Neutrophil (primary cell): Measurements from ENCODE around the gene TRPM3.
"Not testable (repeated sequence)": the region's sequence is repeated elsewhere in the genome, so short reads cannot be mapped to it uniquely, and the experiment has no call there.

Experiments used
- H3K27ac ChIP-seq: fragments of 200-600 bp; sonication (generic); 2 replicates; pipeline ENCODE4 v1.5.1; 2016; ENCODE audit warnings: mild to moderate bottlenecking, moderate library complexity
- H3K27me3 ChIP-seq: fragments of 200-600 bp; sonication (generic); 2 replicates; pipeline ENCODE4 v1.6.0; 2016; ENCODE audit warnings: mild to moderate bottlenecking
- H3K36me3 ChIP-seq: fragments of 200-600 bp; sonication (generic); 2 replicates; pipeline ENCODE4 v1.5.1; 2017
- H3K4me1 ChIP-seq, 2 experiments: fragments of 200-600 bp in 1 of 2; sonication (generic) in 1 of 2; 1 replicate in 1 of 2; 2 replicates in 1 of 2; pipeline versions ENCODE4 v1.5.1 to v1.6.1; 2013 to 2016; ENCODE audit warnings: low read depth in 1 of 2, low read length in 1 of 2, mild to moderate bottlenecking in 1 of 2, moderate library complexity in 1 of 2; ENCODE audit not compliant: control insufficient read depth in 1 of 2, insufficient read depth in 1 of 2
- H3K4me3 ChIP-seq, 2 experiments: fragments of 200-600 bp in 1 of 2; sonication (generic) in 1 of 2; 1 replicate in 1 of 2; 2 replicates in 1 of 2; pipeline ENCODE4 v1.5.1; 2013 to 2016; ENCODE audit warnings: low read depth in 1 of 2, low read length in 1 of 2, mild to moderate bottlenecking in 1 of 2, moderate library complexity in 1 of 2
- H3K9me3 ChIP-seq: fragments of 200-600 bp; sonication (generic); 2 replicates; pipeline ENCODE4 v1.5.1; 2016
- CTCF ChIP-seq: fragments of 200-600 bp; sonication (generic); IDR thresholded peaks from 2 replicates; pipeline ENCODE4 v1.5.1; 2016; ENCODE audit warnings: antibody characterized with exemption

Gene TRPM3

DNA sequence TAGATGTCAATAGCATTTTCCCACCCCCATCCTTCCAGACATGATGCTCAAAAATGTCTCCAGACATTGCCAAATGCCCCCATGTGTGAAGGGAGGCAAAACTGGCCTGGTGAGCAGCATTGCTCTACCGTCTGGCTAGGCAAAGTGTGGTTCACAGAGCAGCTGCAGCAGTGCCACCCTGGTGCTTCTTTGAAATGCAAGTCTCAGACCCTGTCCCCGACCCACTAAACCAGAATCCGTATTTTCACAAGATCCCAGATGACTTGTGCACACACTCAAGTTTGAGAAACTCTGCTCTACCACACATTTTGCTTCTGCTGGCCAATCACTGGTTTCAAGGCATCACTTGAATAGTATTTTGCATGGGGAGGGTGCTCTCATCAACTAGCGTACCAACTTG is 480.4 kb downstream of the TRPM3 start:
- no peak overlapping the region for H3K4me3 ChIP-seq
- H3K27me3 ChIP-seq, result no peaks in the 10 kb centered on the region
- H3K4me1 ChIP-seq, result no peaks in the 10 kb centered on the region
- no peaks in the 10 kb centered on the region for H3K36me3 ChIP-seq
- no peak for TF ChIP-seq CTCF
- no peaks in the 10 kb centered on the region for H3K9me3 ChIP-seq
- no peak overlapping the region for H3K27ac ChIP-seq

DNA sequence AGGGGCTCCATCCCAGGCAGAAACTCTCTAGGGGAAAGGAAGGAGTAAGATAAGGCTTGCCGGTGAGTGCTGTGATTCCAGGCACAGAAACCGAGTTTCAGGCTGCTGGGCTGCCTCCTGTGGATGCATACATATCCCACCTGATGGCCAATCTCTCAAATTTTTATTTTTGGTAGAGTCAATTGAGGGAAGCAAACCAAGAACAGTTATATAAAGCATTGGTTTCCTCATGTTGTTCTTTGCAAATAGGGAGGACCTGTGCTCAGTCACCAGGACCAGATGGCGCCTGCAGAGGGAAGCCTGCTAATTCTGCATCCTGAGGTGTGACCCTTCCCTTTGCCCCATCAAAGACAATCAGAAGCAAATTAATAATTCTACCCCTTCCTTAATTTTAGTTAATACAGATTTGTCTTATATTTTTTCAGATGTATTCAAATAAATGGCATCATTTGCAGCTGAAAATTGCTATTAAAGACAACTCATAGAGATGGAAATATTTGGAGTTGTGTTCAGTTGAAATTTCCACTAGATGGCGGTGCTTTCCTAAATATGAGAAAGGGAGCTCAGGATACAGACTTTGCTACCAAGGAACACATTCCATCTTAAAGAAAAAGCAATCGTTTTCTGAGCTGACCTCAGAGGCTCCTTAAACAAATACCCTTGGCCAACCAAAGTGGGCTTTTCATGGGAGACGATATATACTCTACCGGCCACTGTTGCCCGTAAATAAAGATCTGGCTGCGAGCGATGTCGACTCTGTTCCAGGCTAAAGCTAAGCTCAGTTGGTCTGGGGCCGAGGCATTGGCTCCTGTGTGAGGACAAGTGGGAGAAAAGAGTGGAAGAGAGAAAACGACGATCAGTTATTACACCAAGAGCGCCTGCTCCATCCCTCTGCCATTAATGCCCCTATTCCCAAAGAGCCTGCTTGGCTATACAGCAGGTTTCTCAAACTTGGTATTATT is 481.3 kb downstream of the TRPM3 start:
- no peak for TF ChIP-seq CTCF
- H3K4me1 ChIP-seq, result no peaks in the 10 kb centered on the region
- H3K9me3 ChIP-seq, result no peaks in the 10 kb centered on the region
- H3K36me3 ChIP-seq, result no peaks in the 10 kb centered on the region
- H3K27me3 ChIP-seq, result no peaks in the 10 kb centered on the region
- H3K4me3 ChIP-seq, result no peak overlapping the region
- H3K27ac ChIP-seq, result no peak overlapping the region

DNA sequence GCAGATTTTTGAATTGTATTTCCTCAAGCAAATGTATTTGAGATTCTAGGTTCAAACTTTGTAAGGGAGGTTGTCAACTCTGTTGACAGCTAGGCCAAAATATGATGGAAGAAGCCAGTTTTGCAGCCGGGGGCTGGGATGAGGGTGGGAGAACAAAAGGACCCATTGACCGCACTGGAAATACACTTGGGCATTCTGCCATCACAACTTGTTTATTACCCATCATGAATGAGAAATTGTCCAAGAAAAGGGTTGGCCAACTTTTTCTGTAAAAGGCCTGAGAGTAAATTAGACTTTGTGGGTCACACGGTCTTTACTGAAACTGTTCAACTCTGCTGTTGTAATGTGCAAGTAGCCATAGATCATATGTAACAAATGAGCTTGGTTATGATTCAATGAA is 485.6 kb downstream of the TRPM3 start:
- H3K27me3 ChIP-seq, result no peaks in the 10 kb centered on the region
- no peaks in the 10 kb centered on the region for H3K36me3 ChIP-seq
- H3K4me1 ChIP-seq, result no peaks in the 10 kb centered on the region
- no peak overlapping the region for H3K4me3 ChIP-seq
- H3K9me3 ChIP-seq, result no peaks in the 10 kb centered on the region
- H3K27ac ChIP-seq, result no peak overlapping the region
- TF ChIP-seq CTCF, result no peak

DNA sequence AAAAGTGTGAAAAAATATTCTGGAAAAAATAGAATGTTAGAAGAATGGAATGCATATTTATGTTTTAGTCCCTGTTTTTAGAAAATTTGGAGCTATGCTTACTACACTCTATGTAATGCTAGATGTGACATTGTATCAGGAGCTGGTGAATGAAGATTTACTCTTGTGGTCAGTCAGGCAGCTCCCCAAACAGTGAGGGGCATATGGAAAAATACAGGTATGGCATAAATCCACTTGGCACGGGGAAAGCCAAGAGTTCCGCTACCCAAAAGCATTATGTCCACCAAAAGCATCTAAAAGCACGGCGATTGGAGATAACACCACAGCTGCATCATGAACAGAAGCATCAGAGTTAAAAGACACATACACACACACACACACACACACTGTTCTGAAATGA is 486.7 kb downstream of the TRPM3 start:
- no peaks in the 10 kb centered on the region for H3K27me3 ChIP-seq
- TF ChIP-seq CTCF, result no peak
- no peaks in the 10 kb centered on the region for H3K9me3 ChIP-seq
- no peaks in the 10 kb centered on the region for H3K36me3 ChIP-seq
- H3K4me3 ChIP-seq, result no peak overlapping the region
- H3K27ac ChIP-seq, result no peak overlapping the region
- H3K4me1 ChIP-seq, result no peaks in the 10 kb centered on the region

GRCh38 chr9:70630971-70631370 is 490.4 kb downstream of the TRPM3 start:
- TF ChIP-seq CTCF, result no peak
- Histone ChIP-seq H3K27ac (no peak overlapping the region), H3K4me1 (no peaks in the 10 kb centered on the region), H3K36me3 (no peaks in the 10 kb centered on the region), H3K27me3 (no peaks in the 10 kb centered on the region), H3K4me3 (no peak overlapping the region), H3K9me3 (no peaks in the 10 kb centered on the region)

DNA sequence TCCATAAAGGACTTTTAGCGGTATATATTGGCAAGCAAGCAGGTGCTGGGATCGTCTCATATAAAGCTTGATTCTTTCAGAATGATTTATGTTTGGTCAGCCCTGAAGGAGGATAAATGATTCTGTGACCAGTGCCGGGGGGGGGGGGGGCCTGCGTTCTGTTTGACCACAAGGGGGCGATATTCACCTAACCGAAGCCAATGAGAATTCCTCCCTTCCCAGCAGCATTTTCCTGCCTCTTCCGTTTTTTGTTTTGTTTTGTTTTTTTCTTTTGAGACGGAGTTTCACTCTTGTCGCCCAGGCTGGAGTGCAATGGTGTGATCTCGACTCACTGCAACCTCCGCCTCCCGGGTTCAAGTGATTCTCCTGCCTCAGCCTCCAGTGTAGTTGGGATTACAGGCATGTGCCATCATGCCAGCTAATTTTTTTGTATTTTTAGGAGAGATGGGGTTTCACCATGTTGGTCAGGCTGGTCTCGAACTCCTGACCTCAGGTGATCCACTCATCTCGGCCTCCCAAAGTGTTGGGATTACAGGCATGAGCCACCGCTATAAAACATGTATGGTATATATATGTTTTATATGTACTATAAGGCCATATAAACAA is 492.2 kb downstream of the TRPM3 start:
- not testable (repeated sequence) for H3K27me3 ChIP-seq, H3K4me1 ChIP-seq, H3K4me3 ChIP-seq, H3K27ac ChIP-seq, H3K36me3 ChIP-seq, H3K9me3 ChIP-seq
